Measurements from ENCODE around the gene TIMP3. TPM values are rescaled to one million over a fixed set of nuclear protein-coding genes. Genes with fewer than 3 reads are reported as not detected.

Gene TIMP3
- total RNA-seq, 4 donors from 2014 or later, result 566 to 898 (median 683) TPM

GRCh38 chr22:32854351-32854804, 52.9 kb downstream of the TIMP3 start:
- Histone ChIP-seq H3K4me3 (no peak overlapping the region), H3K27ac (replicated peaks in 1 of 4) (peak overlapping the region; percentile 1 to 83 (median 28)), H3K9me3 (no peaks in the 10 kb centered on the region), H3K27me3 (no peaks in the 10 kb centered on the region), H3K36me3 (peaks cover 45 to 85% (median 59%) of the 10 kb centered on the region in 4 donors), H3K4me1 (peaks cover 62 to 69% (median 66%) of the 10 kb centered on the region in 4 donors)
- WGBS, result 70% methylated on average over 14 of the region's 14 CpGs
- TF ChIP-seq POLR2AphosphoS5 (IDR thresholded peaks at IDR 0.05), result peak; percentile 12 to 34
- TF ChIP-seq CTCF (IDR thresholded peaks at IDR 0.05), result no peak
- TF ChIP-seq POLR2A (IDR thresholded peaks at IDR 0.05; ENCODE audit: low read depth), result no peak
- no peak for TF ChIP-seq EP300 (IDR thresholded peaks at IDR 0.05)
- intact Hi-C loops (cut with DNase I), result no loop called here
- no peak for DNase-seq (ENCODE audit: extremely low spot score)

GRCh38 chr22:32855045-32855756, 53.7 kb downstream of the TIMP3 start:
- peak in 1 of 2 donors; percentile 63 for TF ChIP-seq POLR2AphosphoS5 (IDR thresholded peaks at IDR 0.05)
- TF ChIP-seq EP300 (IDR thresholded peaks at IDR 0.05), result no peak
- no peak for TF ChIP-seq CTCF (IDR thresholded peaks at IDR 0.05)
- no peak for TF ChIP-seq POLR2A (IDR thresholded peaks at IDR 0.05; ENCODE audit: low read depth)
- intact Hi-C loops (cut with DNase I), result no loop called here
- 89% methylated on average over 6 of the region's 8 CpGs for WGBS
- DNase-seq (ENCODE audit: extremely low spot score), result no peak
- H3K27me3 ChIP-seq, result no peaks in the 10 kb centered on the region
- peaks cover 54 to 85% (median 59%) of the 10 kb centered on the region in 4 donors for H3K36me3 ChIP-seq
- peaks cover 54 to 60% (median 58%) of the 10 kb centered on the region in 4 donors for H3K4me1 ChIP-seq
- H3K9me3 ChIP-seq, result no peaks in the 10 kb centered on the region
- peak overlapping the region in 3 of 4 donors; percentile 24 to 83 (median 31) for H3K27ac ChIP-seq (replicated peaks in 1 of 4)
- no peak overlapping the region for H3K4me3 ChIP-seq

GRCh38 chr22:32858121-32858703, 56.7 kb downstream of the TIMP3 start:
- Histone ChIP-seq H3K27ac (replicated peaks in 1 of 4) (peak overlapping the region in 1 of 4 donors; percentile 7), H3K36me3 (peaks cover 66 to 94% (median 77%) of the 10 kb centered on the region in 4 donors)
- intact Hi-C loops (cut with DNase I), result no loop called here

GRCh38 chr22:32858957-32859356, 57.5 kb downstream of the TIMP3 start:
- intact Hi-C loops (cut with DNase I), result no loop called here
- Histone ChIP-seq H3K27ac (replicated peaks in 1 of 4) (no peak overlapping the region), H3K9me3 (no peaks in the 10 kb centered on the region), H3K27me3 (no peaks in the 10 kb centered on the region), H3K4me1 (peaks cover 21 to 26% (median 22%) of the 10 kb centered on the region in 4 donors), H3K4me3 (no peak overlapping the region), H3K36me3 (peaks cover 66 to 86% (median 75%) of the 10 kb centered on the region in 4 donors)
- DNase-seq (ENCODE audit: extremely low spot score), result no peak
- 79% methylated on average over 7 of the region's 9 CpGs for WGBS
- no peak for TF ChIP-seq CTCF (IDR thresholded peaks at IDR 0.05)
- no peak for TF ChIP-seq POLR2A (IDR thresholded peaks at IDR 0.05; ENCODE audit: low read depth)
- no peak for TF ChIP-seq EP300 (IDR thresholded peaks at IDR 0.05)
- no peak for TF ChIP-seq POLR2AphosphoS5 (IDR thresholded peaks at IDR 0.05)

More at GRCh38 chr22:32858121-32858703, 56.7 kb downstream of the TIMP3 start:
- H3K9me3 ChIP-seq, result no peaks in the 10 kb centered on the region
- DNase-seq (ENCODE audit: extremely low spot score), result no peak
- H3K4me3 ChIP-seq, result no peak overlapping the region
- WGBS, result 85% methylated on average over 3 of the region's 3 CpGs
- TF ChIP-seq POLR2A (IDR thresholded peaks at IDR 0.05; ENCODE audit: low read depth), result no peak
- TF ChIP-seq CTCF (IDR thresholded peaks at IDR 0.05), result no peak
- no peak for TF ChIP-seq POLR2AphosphoS5 (IDR thresholded peaks at IDR 0.05)
- TF ChIP-seq EP300 (IDR thresholded peaks at IDR 0.05), result no peak
- H3K4me1 ChIP-seq, result peaks cover 26 to 30% (median 29%) of the 10 kb centered on the region in 4 donors
- H3K27me3 ChIP-seq, result no peaks in the 10 kb centered on the region

All from esophagus muscularis mucosa (tissue), 4 donors.